ENCODE measurements around the gene MCF2L2.
"Not testable (repeated sequence)": the region's sequence is repeated elsewhere in the genome, so short reads cannot be mapped to it uniquely, and the experiment has no call there.

Gene MCF2L2

DNA sequence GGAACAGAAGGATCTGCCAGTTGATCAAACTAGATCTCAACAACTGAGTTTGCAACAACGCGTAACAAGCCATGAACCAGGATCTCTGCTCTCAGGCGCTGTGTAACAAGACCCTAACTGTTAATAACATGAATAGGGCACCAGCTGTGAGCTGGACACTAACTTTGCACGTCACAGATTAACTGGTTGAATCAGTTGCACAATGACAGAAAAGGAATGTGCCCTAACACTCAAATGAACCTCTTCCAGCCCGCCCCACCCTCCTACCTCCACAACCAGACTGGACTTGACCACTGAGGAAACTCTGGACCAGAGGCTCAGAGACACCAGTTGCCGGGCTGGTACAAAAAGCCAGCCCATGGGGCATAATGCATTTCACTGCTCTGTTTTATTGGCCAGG, 34.3 kb downstream of the MCF2L2 start:
- DNase-seq: no peak

GRCh38 chr3:183393625-183394024, 34.8 kb downstream of the MCF2L2 start:
- DNase-seq: no peak

GRCh38 chr3:183392186-183393034, 36.0 kb downstream of the MCF2L2 start:
- DNase-seq: no peak

DNA sequence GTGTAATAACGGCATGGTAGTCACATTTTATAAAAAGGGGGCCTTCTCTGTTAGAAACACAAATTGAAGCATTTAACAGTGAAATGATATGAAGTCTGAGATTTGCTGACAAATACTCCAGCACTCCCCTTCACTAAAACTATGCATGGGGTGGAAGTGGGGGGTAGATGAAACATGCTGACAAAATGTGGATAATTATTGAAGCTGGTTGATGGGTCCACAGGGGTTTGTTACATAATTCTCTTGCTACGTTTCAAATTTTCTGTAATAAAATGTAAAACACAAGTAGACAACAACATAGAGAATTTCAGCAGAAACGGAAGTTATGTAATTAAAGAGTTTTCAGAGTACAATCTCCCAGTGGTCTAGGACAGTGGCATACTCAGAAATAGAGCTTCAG, 37.0 kb downstream of the MCF2L2 start:
- DNase-seq: no peak

- no peak for DNase-seq
Measured at GRCh38 chr3:183390844-183391243, 37.6 kb downstream of the MCF2L2 start.

DNA sequence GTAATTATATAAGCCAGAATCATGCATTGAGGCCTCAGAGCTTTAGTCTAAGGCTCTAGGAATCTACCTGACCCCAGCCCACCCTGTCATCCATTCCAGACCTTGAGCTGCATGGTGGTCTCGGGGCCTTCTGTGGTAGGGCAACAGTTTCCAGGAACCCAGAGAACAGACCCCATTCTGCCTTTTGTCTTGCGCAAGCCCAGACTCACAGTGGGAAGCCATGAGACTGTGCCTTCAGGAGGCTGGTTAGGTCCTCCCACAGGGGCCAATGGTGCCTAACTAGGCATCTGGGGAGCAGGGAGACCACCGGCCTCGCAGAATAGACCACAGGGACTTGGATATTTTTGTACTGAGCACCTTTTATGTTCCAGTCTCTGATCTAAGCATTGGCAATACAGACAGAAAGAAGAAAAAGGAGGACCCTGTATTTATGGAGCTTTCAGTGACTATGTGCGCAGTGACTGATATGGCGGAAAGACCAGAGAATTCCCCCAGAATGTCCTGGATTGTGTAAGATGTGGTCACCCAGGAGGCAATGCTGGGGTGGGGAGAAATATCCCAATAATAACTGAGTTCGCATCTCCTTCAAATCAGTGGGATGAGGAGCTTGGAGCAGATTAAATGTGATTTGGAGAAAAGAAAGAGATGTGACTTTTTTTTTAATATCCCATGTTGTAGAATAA, 40.1 kb downstream of the MCF2L2 start:
- no peak for DNase-seq

DNA sequence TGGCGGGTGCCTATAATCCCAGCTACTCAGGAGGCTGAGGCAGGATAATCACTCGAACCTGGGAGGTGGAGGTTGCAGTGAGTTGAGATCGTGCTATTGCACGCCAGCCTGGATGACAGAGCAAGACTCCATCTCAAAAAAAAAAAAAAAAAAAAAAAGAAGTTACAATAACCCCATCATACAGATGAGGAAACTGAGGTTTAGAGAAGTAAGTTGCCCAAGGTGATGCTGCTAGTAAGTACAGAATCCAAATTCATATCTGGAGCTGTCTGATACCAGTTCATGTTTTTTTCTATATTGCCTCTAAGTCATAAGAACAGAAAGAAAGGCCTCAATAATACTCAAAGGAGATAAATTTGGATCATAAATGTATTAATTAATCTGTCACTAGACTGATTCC, 40.6 kb downstream of the MCF2L2 start:
- no peak for DNase-seq

DNA sequence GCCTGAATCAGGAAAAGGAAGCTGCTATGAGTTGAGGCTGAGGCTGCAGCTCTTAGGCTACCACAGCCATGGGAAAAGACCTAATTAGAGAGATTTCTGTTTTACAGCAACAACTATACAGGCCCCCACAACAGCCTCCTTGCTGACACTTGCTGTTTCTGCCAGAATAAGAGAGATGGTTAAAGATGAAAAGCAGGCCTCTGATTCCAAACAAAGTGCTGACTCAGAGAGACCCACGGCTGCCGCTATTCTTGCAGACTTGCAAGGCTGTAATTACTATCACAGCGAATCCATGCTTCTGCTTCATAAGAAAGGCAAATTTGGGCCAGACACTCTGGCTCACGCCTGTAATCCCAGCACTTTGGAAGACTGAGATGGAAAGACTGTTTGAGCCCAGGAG, 41.8 kb downstream of the MCF2L2 start:
- no peak for DNase-seq

GRCh38 chr3:183385698-183386613, 42.5 kb downstream of the MCF2L2 start:
- peak; percentile 38 for DNase-seq

- no peak for DNase-seq
Measured at GRCh38 chr3:183381673-183382072, 46.7 kb downstream of the MCF2L2 start.

GRCh38 chr3:183381179-183381578, 47.2 kb downstream of the MCF2L2 start:
- no peak for DNase-seq

DNA sequence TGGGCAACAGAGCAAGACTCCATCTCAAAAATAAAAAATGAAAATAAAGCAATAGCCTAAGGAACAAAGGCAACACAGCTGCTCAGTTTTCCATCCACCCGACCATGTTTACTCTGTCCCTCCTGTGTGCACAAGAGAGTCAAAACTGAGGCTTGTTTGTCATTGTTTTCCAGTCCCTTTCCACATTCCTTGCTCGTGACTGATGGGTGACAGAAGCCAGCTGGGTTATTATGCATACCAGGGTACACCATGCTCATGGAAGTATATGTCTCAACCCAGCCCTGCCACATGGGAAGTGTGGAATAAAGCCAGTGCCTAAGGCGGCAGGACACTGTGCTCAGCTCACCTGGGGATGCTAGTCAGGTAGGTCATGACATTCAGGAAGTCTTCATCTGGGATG, 49.5 kb downstream of the MCF2L2 start:
- DNase-seq: no peak

DNA sequence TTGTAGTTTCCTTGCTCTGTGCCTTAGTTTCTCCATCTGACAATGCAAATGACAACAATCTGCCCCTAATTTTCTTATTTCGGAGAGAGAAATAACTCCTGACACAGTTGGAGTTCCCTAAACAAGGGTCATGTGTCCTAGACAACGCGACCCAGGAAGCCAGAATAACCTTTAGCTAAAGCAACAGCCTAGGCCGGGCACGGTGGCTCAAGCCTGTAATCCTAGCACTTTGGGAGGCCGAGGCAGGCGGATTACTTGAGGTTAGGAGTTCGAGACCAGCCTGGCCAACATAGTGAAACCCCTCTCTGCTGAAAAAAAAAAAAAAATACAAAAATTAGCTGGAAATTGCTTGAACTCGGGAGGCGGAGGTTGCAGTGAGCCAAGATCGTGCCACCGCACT, 49.9 kb downstream of the MCF2L2 start:
- DNase-seq: no peak

DNA sequence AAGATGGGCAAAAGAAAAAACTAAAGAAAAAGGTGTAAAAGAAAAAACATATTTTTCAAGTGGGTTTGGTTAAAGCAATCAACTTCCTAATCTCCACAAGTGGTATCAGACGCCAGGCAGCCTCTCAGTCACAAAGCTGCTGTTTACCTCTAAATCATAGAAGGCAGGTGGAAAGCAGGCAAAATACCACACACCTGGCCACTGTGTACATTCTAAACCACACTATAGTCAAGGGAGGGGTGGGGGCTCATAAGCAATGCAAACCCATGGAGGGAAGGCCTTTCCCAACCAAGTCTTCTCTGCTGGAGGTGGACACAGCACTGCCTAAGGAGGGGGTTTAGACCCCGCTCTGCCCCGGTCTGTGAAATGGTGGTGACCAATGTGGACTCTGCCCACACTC, 50.4 kb downstream of the MCF2L2 start:
- no peak for DNase-seq

DNA sequence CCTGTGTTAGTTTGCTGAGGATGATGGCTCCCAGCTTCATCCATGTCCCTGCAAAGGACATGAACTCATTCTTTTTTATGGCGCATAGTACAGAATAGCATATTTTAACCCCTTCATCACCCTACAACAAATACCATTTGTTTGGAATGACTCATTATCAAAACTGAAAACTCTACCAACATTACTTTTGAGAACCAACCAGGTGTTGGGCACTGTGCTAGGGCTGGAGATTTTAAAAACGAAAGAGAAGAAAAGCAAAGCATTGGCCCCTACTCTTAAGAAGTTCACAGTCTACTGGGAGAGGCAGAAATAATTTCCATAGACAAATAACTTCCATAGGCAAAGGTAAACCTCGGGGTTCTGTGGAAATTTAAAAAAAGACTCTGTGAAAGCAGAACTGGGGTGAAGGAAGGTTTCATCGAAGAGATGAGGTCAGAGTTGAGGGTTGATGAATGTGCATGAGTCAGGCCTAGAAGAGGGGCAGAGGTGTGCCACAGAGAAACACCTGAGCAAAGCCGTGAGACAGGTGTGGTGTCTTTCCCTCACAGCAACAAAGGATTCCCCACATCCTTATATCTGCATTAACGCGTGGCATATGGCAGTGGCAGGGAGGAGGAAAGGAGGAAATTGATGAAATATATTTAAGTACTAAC, 51.0 kb downstream of the MCF2L2 start:
- DNase-seq: no peak

DNA sequence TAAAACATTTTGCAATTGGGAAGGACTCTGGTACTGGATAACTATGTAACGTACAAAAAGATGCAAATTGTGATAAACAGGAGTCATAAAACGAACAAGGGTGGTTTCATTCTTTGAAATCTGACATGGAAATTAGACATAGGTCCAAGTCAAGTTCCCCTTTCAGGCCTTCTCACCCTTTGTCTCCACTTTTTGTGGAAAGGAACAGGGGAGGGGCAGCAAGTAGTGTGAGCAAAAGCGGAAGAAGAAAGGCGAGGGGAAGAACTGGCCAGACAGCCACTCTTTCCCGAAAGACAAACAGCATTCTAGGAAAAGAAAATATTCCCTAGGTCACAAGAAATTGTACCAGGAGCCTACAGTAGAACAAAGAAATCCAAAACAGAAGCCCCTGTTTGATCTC, 52.6 kb downstream of the MCF2L2 start:
- DNase-seq: no peak

DNA sequence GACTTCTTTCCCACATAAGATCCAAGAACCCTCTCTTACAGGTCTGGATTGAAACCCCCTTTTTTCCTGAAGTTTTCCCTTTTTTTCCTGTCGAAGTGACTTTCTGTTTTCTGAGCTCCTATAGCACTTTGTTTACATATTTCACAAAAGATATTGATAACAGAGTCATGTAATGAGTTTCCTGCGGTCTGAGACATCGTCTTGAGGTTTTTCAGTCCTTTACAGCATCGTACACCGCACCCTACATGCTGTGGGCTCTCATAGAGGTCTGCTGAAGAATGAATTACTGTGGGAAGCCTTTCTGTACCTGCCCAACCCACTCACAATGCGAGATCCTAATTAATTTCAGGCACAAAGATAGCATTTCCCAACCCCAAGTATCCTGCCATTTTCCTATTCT, 53.1 kb downstream of the MCF2L2 start:
- DNase-seq: no peak

DNA sequence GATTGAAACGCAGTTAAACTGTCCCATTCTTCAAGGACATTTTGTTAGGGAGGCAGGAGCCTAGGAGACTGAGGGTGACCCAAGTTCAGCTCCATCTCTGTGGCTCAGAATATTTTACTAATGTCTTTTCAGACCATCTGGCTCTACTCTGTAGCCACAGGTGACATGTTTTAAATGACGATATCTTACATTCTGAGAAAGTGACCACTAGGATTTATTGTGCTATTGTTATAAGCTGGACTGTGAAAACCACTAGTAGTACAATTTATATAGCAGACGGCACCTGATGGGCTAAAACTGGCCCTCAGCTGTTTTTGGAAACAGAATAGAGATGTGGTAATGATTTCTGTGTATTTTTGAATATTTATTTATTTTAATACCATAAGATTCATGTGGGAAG, 55.5 kb downstream of the MCF2L2 start:
- no peak for DNase-seq

GRCh38 chr3:183371600-183371968, 56.8 kb downstream of the MCF2L2 start:
- DNase-seq: not testable (repeated sequence)

GRCh38 chr3:183370391-183370790, 58.0 kb downstream of the MCF2L2 start:
- no peak for DNase-seq

- no peak for DNase-seq
Measured at GRCh38 chr3:183369627-183370026, 58.8 kb downstream of the MCF2L2 start.

- DNase-seq: no peak
Measured at GRCh38 chr3:183369117-183369516, 59.3 kb downstream of the MCF2L2 start.

Measured in activated T-cell treated with anti-CD3 and anti-CD28 coated beads, Interleukin-2, amount 50 U/mL, for 1 hour (primary cell).